ENCODE results near the gene NGFR.

GRCh38 chr17:49510059-49510719 lies 15.1 kb downstream of the NGFR start:
- TF ChIP-seq, protein P1, sequence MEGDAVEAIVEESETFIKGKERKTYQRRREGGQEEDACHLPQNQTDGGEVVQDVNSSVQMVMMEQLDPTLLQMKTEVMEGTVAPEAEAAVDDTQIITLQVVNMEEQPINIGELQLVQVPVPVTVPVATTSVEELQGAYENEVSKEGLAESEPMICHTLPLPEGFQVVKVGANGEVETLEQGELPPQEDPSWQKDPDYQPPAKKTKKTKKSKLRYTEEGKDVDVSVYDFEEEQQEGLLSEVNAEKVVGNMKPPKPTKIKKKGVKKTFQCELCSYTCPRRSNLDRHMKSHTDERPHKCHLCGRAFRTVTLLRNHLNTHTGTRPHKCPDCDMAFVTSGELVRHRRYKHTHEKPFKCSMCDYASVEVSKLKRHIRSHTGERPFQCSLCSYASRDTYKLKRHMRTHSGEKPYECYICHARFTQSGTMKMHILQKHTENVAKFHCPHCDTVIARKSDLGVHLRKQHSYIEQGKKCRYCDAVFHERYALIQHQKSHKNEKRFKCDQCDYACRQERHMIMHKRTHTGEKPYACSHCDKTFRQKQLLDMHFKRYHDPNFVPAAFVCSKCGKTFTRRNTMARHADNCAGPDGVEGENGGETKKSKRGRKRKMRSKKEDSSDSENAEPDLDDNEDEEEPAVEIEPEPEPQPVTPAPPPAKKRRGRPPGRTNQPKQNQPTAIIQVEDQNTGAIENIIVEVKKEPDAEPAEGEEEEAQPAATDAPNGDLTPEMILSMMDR (IDR thresholded peaks at IDR 0.05) = no peak
- no peak for TF ChIP-seq POLR2A (IDR thresholded peaks at IDR 0.05)
